K562 (cell line): ENCODE results near the gene ZCWPW1. TPM values are rescaled to one million over a fixed set of nuclear protein-coding genes. Genes with fewer than 3 reads are reported as not detected.

Experiments used
- SETDB1 ChIP-seq: IDR thresholded peaks from one replicate; pipeline ENCODE4 v1.6.1; 2012; ENCODE audit warnings: low read length, control low read depth, inconsistent platforms
- SLC30A9 ChIP-seq: fragments of 250-450 bp; sonication (Bioruptor Pico); IDR thresholded peaks from 2 replicates; pipeline ENCODE4 v1.8.0; 2022; ENCODE audit warnings: mild to moderate bottlenecking, moderate library complexity
- TRIM24 ChIP-seq, 2 experiments: fragments of 450-650 bp; IDR thresholded peaks; 2 replicates each; pipeline ENCODE4 v1.6.1; 2016
- ZBTB7A ChIP-seq: IDR thresholded peaks from 2 replicates; pipeline ENCODE4 v1.6.1; 2011; ENCODE audit warnings: low read depth, mild to moderate bottlenecking, low read length, moderate library complexity, borderline replicate concordance; ENCODE audit not compliant: control insufficient read depth
- polyA plus RNA-seq, 8 experiments: library from polyadenylated mRNA; depleted of rRNA in 4 of 8; stranded (reverse) in 5 of 8; unstranded in 3 of 8; fragments of >200 nt; fragmentation: Nextera tagmentation in 2 of 8; fragmentation: Illumina TruSeq in 1 of 8; extraction: Ambion mirVana in 2 of 8; extraction: Trizol in 1 of 8; gene quantifications; 2 replicates each; pipeline versions ENCODE4 v1.2.1 to v1.2.3, GENCODE V29; 2011 to 2014; ENCODE audit warnings: inconsistent platforms in 1 of 8, missing spikeins in 1 of 8
- total RNA-seq, 7 experiments: library from RNA; depleted of rRNA in 6 of 7; stranded (reverse); fragments of >200 nt in 6 of 7; fragmentation: Illumina TruSeq in 2 of 7; extraction: Trizol in 2 of 7; gene quantifications; 2 replicates each; pipeline versions ENCODE4 v1.2.1 to v1.2.3, GENCODE V29; 2011 to 2021; ENCODE audit warnings: low replicate concordance in 1 of 7
- TF ChIP-seq, protein P1 (sequence below), 2 experiments: fragments of 450-650 bp in 1 of 2; sonication (generic) in 1 of 2; formaldehyde crosslinking in 1 of 2; IDR thresholded peaks; 2 replicates each; pipeline versions ENCODE4 v1.7.1 to v1.9.0; 2016 to 2022; ENCODE audit warnings: inconsistent platforms in 1 of 2, mild to moderate bottlenecking in 1 of 2, missing genetic modification reagents in 1 of 2
- TF ChIP-seq, protein P2 (sequence below): fragments of 250-450 bp; sonication (Bioruptor Pico); IDR thresholded peaks from 2 replicates; pipeline ENCODE4 v1.4.0; 2020; ENCODE audit warnings: mild to moderate bottlenecking, moderate library complexity
- TF ChIP-seq, protein P3 (sequence below): fragments of 450-650 bp; IDR thresholded peaks from 2 replicates; pipeline ENCODE4 v1.6.1; 2016; ENCODE audit warnings: borderline replicate concordance
- TF ChIP-seq, protein P4 (sequence below): fragments of 450-650 bp; IDR thresholded peaks from 2 replicates; pipeline ENCODE4 v1.6.1; 2018; ENCODE audit warnings: mild to moderate bottlenecking, low read depth; ENCODE audit not compliant: partially characterized antibody
- TF ChIP-seq, protein P5 (sequence below): sonication (generic); formaldehyde crosslinking; IDR thresholded peaks from 2 replicates; pipeline ENCODE4 v1.8.0; 2022; ENCODE audit warnings: mild to moderate bottlenecking, missing genetic modification reagents

ZCWPW1 gene
- total and polyA plus RNA-seq, 9 of the 15 experiments (the other 6 are each of a cell fraction or from before 2014, with no cell fraction given), result 0.18 to 1.7 (median 1.2) TPM

DNA sequence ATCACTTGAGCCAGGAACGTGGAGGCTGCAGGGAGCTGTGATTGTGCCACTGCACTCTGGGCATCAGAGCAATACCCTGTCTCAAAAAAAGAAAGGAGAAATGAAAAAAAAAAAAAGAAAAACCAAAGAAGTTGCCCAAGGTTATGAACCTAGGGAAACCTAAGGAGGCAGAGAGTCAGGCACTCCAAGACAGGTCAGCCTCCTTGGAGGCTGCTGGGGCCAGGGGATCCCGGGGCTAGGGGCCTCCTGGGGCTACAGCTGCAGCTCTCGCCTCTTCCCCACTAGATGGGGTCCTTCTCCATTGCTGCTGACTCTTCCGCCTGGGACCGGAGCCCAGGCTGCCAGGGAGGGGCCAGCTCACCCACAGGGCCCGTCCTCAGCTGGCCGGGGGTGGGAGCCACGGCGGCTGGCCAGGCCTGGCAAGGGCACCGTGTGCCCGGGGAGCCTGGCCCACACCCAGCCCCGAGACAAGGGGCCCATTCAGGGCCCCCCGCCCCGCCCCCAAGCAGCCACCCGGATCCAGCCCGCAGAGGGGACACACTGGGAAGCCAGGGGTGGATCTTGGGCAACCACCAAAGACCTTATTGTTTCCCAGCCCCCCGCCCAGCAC lies 37.3 kb upstream of the ZCWPW1 start (continued):
- TF ChIP-seq, protein P1, sequence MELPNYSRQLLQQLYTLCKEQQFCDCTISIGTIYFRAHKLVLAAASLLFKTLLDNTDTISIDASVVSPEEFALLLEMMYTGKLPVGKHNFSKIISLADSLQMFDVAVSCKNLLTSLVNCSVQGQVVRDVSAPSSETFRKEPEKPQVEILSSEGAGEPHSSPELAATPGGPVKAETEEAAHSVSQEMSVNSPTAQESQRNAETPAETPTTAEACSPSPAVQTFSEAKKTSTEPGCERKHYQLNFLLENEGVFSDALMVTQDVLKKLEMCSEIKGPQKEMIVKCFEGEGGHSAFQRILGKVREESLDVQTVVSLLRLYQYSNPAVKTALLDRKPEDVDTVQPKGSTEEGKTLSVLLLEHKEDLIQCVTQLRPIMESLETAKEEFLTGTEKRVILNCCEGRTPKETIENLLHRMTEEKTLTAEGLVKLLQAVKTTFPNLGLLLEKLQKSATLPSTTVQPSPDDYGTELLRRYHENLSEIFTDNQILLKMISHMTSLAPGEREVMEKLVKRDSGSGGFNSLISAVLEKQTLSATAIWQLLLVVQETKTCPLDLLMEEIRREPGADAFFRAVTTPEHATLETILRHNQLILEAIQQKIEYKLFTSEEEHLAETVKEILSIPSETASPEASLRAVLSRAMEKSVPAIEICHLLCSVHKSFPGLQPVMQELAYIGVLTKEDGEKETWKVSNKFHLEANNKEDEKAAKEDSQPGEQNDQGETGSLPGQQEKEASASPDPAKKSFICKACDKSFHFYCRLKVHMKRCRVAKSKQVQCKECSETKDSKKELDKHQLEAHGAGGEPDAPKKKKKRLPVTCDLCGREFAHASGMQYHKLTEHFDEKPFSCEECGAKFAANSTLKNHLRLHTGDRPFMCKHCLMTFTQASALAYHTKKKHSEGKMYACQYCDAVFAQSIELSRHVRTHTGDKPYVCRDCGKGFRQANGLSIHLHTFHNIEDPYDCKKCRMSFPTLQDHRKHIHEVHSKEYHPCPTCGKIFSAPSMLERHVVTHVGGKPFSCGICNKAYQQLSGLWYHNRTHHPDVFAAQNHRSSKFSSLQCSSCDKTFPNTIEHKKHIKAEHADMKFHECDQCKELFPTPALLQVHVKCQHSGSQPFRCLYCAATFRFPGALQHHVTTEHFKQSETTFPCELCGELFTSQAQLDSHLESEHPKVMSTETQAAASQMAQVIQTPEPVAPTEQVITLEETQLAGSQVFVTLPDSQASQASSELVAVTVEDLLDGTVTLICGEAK (IDR thresholded peaks at IDR 0.05), result no peak
- TF ChIP-seq, protein P1 (CRISPR knock-in tag; IDR thresholded peaks at IDR 0.05), result no peak
- peak; percentile 87 for TF ChIP-seq ZBTB7A
- TF ChIP-seq, protein P2, sequence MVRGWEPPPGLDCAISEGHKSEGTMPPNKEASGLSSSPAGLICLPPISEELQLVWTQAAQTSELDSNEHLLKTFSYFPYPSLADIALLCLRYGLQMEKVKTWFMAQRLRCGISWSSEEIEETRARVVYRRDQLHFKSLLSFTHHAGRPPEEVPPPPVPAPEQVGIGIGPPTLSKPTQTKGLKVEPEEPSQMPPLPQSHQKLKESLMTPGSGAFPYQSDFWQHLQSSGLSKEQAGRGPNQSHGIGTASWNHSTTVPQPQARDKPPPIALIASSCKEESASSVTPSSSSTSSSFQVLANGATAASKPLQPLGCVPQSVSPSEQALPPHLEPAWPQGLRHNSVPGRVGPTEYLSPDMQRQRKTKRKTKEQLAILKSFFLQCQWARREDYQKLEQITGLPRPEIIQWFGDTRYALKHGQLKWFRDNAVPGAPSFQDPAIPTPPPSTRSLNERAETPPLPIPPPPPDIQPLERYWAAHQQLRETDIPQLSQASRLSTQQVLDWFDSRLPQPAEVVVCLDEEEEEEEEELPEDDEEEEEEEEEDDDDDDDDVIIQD (CRISPR knock-in tag), result no peak
- TF ChIP-seq, protein P3, sequence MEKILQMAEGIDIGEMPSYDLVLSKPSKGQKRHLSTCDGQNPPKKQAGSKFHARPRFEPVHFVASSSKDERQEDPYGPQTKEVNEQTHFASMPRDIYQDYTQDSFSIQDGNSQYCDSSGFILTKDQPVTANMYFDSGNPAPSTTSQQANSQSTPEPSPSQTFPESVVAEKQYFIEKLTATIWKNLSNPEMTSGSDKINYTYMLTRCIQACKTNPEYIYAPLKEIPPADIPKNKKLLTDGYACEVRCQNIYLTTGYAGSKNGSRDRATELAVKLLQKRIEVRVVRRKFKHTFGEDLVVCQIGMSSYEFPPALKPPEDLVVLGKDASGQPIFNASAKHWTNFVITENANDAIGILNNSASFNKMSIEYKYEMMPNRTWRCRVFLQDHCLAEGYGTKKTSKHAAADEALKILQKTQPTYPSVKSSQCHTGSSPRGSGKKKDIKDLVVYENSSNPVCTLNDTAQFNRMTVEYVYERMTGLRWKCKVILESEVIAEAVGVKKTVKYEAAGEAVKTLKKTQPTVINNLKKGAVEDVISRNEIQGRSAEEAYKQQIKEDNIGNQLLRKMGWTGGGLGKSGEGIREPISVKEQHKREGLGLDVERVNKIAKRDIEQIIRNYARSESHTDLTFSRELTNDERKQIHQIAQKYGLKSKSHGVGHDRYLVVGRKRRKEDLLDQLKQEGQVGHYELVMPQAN, result no peak
- TF ChIP-seq, protein P4, sequence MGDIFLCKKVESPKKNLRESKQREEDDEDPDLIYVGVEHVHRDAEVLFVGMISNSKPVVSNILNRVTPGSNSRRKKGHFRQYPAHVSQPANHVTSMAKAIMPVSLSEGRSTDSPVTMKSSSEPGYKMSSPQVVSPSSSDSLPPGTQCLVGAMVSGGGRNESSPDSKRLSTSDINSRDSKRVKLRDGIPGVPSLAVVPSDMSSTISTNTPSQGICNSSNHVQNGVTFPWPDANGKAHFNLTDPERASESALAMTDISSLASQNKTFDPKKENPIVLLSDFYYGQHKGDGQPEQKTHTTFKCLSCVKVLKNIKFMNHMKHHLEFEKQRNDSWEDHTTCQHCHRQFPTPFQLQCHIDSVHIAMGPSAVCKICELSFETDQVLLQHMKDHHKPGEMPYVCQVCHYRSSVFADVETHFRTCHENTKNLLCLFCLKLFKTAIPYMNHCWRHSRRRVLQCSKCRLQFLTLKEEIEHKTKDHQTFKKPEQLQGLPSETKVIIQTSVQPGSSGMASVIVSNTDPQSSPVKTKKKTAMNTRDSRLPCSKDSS, result no peak
- no peak for TF ChIP-seq SLC30A9
- TF ChIP-seq, protein P5, sequence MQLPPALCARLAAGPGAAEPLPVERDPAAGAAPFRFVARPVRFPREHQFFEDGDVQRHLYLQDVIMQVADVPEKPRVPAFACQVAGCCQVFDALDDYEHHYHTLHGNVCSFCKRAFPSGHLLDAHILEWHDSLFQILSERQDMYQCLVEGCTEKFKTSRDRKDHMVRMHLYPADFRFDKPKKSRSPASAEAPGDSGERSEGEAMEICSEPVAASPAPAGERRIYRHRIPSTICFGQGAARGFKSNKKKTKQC (CRISPR knock-in tag), result no peak
- no peak for TF ChIP-seq TRIM24 (IDR thresholded peaks at IDR 0.05)
- TF ChIP-seq SETDB1, result no peak
